DOHH2 (cell line): Measurements from ENCODE around the gene GGCT.

Experiments
- EZH2phosphoT487 ChIP-seq: fragments of 200-600 bp; sonication (generic); IDR thresholded peaks from 2 replicates; pipeline ENCODE4 v1.6.1; 2017; ENCODE audit warnings: borderline replicate concordance, mild to moderate bottlenecking, antibody characterized with exemption, low read length, moderate library complexity, mixed read lengths
- TF ChIP-seq, protein P1 (sequence below): fragments of 200-600 bp; sonication (generic); IDR thresholded peaks from one replicate; pipeline ENCODE4 v1.5.1; 2014; ENCODE audit warnings: antibody characterized with exemption, mild to moderate bottlenecking, low read depth, low read length; ENCODE audit not compliant: poor library complexity, severe bottlenecking

DNA sequence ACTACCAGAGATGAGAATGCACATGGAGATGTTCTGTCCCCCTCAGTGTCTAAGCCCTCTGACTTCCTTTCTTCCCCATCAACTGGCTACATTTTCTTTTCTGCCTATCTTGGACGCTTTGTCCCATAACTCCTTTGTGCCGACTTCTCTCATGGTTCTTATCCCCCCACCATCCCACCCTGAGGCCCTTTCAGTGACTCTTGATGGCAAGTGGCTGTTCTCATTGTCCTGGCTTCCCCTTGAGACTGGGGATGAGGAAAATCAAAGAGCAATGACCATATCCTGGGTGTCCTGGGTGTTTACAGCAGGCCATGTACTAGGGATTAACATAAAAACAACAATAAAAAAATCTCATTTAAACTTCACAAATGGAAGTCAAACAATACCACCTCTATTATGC is 18.8 kb upstream of the GGCT start:
- TF ChIP-seq, protein P1, sequence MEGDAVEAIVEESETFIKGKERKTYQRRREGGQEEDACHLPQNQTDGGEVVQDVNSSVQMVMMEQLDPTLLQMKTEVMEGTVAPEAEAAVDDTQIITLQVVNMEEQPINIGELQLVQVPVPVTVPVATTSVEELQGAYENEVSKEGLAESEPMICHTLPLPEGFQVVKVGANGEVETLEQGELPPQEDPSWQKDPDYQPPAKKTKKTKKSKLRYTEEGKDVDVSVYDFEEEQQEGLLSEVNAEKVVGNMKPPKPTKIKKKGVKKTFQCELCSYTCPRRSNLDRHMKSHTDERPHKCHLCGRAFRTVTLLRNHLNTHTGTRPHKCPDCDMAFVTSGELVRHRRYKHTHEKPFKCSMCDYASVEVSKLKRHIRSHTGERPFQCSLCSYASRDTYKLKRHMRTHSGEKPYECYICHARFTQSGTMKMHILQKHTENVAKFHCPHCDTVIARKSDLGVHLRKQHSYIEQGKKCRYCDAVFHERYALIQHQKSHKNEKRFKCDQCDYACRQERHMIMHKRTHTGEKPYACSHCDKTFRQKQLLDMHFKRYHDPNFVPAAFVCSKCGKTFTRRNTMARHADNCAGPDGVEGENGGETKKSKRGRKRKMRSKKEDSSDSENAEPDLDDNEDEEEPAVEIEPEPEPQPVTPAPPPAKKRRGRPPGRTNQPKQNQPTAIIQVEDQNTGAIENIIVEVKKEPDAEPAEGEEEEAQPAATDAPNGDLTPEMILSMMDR = no peak
- no peak for TF ChIP-seq EZH2phosphoT487
